NOMO-1 treated with dmso at 0.1 percent for 144 hours (cell line): Measurements from ENCODE around the gene PRF1.

Experiments used
- DNase-seq: peaks from one replicate; lab custom pipeline; 2025; ENCODE audit not compliant: unreplicated experiment; lab: John Stamatoyannopoulos, UW

The PRF1 gene

GRCh38 chr10:70578371-70578947 lies 24.1 kb downstream of the PRF1 start:
- peak; percentile 23 for DNase-seq

DNA sequence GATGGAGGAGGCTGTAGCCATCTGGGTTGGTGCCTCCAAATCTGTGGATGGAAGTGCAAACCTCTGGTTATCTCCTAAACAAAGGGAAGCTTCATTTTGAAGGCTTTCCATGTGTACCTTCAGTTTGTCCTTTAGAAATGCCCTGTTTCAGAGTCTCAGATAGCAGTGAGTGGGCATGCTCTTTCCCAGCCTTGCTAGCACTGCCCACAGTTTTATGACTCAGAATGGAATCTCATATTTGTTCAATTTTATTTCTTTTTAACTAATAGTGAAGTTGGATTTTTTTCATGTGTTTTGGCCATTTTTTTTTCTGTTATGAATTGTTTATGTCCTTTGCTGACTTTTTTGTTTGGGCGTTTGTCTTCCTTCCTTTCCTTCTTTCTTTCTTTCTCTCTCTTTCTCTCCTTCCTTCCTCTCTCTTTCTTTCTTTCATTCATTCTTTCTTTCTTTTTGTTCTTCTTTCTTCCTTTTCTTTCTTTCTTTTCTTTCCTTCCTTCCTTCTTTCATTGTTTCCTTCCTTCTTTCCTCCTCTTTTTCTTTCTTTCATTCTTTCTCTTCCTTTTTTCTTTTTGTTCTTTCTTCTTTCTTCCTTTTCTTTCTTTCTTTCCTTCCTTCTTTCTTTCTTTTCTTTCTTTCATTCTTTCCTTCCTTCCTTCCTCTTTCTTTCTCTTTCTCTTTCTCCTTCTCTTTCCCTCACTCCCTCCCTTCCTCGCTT lies 25.6 kb downstream of the PRF1 start:
- no peak for DNase-seq

DNA sequence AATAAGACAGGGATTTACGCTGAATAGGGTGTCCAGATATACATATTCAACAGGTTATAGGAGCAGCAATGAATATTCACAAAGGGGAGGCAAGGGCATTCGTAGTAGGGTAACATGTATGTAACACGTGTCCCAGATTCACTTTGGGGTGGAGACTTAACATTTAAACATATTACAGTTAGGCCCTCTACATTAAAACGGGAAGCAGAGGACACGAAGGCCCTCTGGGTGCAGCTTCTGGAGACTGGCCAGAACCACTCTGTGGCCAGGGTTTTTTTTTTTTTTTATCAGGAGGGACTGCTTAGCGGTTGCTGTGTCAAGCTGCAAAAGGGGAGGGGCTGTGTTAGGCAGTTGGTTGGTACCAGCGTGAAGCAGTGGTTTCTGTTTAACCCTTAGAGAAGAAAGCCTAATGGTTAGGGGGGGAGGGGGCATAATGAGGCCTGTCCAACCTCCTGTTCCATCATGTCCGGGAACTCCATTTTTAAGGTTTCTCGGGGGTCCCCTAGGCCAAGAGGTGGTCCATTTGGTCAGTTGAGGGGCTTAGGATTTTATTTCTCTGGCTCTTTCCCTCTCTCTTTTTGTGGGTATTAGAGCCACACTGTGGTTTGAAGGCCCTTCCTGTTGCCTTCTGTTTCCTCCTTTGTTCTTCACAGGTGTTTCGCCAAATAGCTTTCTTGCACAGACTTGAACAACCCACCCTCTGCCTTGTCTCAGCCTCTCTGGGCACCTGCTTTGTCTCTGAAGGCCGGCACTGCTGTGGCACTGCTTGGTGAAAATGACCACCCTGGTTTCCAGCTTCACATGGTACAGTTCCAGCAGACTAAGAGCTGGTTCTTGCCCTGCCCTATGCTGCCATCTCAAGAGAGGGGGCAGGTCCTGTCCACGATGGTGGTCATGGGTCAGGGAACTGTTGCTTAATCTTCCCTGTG lies 26.4 kb downstream of the PRF1 start:
- peak; percentile 78 for DNase-seq

DNA sequence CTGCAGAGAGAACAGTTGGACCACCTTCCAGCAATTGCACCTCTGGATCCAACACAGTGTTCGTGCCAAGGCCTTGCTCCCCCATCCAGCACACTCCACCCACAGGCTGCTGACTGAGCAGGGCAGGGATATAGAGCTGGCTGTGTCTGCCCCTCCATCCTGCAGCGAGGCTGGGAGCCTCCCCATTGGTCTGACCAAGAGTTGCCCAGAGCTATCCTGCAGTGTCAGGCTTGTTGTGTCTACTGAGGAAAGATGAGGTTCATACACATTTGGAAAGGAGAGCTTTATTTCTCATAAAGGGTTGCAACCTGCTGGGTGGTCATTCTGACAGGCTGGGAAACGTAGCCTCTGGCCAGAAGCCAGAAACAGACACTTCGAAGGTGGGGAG lies 27.1 kb downstream of the PRF1 start:
- DNase-seq, result no peak

DNA sequence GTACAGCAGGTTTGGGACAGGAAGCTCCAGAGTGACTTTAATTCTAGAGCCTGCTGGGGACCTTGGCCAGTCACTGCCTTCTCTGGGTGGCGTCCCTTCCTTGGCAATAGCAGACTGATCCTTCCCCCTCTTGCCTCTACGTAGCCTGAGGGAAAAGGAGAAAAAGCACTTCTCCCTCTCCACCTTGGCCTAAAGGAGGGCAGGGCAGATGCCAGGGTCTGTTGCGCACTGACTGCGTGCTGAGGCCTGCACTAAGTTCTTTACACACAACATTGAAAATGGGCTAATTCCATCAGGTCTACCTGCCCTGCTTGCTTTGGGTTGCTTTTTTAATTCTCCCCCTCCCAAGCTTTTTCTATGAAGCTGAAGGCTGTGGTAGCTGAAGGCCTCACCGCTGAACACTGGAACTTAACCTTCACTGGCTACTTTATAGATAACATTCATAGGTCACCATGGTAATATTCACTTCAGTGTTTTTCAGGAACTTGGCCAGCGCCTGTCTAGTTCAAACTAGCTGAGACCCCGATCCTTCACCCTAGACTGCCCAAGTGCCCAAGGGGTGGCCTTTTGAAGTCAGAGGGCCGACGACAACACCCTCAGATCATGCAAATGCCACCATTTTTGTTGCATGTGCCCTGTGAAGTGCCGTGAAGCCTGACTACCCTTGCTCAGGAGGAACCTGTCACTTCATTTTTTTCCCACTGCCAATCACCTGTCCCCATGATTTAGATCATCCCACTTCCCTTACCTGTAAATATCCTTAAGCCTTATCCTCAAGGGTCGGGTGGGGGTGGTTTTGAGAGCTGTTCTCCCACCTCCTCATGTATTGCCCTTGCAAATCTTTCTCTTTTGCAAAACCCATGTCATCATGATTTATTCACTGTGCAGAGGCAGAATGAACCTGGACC lies 28.7 kb downstream of the PRF1 start:
- DNase-seq, result no peak

DNA sequence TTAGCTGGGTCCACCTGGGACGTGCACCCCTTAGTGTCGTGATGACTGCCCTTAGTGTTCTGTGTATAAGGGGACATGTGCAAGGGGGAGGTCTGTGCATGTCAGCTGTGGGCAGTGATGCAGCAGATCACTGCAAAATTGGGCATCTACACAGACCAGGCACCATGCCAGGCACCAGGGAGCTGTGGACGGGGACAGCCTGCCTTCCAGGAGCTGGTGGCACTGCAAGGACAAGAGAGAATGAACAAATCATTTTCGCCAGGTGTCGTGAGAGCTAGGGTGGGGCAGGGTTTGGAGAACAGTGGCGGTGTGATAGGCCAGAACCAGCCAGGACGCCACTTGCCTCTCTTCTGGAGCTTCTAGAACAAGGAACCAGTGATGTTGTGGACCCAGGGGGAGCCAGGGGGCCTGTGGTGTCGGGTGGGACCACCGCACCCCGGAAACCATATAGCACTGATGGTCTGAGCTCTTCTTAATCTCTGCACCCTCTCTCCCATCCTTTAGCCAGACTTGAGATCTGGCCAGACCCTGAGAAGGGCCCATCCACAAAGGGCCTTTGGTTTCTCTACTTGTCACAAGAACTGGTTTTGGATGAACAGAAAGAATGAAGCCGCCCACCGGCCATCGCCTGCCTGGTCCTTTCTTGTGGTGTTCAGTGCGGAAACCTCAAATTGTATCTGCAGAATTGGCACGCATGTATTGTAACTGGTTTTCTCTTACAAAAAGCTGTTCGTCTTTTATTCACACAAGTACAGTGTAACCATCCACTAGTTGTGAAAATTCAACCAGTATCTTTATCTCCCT lies 30.7 kb downstream of the PRF1 start:
- no peak for DNase-seq

GRCh38 chr10:70571236-70571635 lies 31.3 kb downstream of the PRF1 start:
- DNase-seq, result no peak

DNA sequence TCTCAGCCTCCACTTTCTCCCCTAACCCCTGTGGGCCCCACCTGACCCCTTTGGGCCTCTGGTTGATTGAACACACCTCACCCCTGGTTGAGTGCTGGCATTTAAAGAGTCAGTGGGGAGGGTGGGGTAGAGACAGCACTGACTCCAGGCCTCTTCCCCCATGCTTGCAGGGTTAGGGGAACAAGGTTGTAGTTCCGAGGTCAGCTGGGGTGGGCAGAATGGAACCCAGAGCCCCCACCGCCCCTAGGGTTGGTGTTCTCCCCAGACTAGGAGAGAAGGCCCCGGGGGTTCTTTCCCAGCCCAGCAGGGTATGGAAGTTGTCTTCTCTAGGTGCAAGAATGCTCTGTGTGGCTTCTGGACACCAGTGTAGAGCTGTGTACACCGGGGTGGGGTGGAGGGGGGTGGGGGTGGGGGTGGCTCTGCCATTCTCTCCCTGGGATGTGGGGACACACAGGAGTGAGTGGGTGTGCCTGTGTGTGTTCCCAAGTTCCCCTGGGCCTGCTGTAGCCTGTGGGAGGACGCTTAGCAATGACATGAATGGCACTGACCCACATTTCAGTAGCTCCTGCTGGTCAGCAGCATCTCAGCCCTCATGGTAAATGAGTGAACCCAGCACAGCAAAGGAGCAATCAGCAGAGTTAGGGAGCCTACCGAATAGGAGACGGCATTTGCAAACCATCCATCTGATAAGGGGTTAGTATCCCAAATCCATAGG lies 33.6 kb downstream of the PRF1 start:
- no peak for DNase-seq

- DNase-seq, result no peak
These were observed 34.4 kb downstream of the PRF1 start for GRCh38 chr10:70568113-70568512.

DNA sequence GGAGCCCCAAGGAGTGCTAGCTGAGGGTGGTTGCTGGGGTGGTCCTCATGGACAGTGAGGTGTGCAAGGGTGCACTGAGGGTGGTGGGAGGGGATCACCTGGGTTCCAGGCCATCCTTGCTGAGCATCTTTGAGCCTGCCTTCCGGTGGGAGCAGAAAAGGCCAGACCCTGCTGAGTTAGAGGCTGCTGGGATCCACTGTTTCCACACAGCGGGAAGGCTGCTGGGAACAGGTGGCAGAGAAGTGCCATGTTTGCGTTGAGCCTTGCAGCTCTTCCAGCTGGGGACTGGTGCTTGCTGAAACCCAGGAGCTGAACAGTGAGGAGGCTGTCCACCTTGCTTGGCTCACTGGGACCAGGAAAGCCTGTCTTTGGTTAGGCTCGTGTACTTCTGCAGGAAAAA lies 34.9 kb downstream of the PRF1 start:
- no peak for DNase-seq

GRCh38 chr10:70566515-70567290 lies 35.8 kb downstream of the PRF1 start:
- DNase-seq, result no peak

DNA sequence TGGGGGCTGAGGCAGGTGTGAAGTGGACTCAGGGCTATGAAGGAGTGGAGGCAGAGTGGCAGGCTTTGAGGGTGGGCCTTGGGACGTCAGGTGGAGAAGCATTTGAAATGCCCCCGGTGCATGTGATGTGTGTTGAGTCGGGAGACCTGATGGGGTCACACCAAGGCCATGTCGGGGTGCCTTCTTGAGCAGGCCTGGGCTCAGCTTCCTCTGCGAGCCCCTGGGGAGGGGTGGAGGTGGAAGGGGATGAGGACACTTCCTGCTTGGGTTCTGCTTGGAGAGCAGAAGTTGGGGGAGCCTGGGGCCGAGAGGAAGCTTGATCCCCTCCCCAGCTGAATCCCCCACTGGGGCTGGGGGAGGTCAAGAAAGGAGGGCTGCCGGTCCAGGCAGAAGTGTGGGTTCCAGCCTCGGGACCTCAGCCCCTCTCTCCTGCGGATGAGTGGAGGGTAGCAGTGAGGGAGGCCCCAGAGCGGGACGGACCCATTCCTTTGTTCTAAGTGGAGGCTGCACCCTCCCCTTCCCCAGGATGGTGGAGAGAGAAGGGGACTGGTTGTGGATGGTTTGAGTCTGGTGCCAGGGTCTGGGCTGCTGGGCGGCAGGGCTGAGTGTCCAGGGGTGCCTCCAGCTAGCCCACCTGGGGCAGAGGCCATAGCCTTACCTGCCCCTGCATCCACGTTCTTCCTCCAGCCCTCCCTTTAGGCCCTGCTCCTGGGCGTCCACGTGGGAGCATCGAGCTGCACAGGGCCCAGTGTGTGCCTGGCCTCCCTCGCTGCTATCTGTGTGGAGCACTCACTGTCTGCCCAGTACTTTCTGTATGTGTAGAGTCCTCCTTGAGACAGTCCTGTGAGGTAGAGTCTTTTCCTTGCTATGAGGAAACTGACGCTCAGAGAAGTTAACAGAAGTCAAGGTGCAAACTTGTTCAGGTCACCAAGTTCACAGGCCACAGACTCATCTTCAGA lies 36.7 kb downstream of the PRF1 start:
- DNase-seq, result peak; percentile 17

DNA sequence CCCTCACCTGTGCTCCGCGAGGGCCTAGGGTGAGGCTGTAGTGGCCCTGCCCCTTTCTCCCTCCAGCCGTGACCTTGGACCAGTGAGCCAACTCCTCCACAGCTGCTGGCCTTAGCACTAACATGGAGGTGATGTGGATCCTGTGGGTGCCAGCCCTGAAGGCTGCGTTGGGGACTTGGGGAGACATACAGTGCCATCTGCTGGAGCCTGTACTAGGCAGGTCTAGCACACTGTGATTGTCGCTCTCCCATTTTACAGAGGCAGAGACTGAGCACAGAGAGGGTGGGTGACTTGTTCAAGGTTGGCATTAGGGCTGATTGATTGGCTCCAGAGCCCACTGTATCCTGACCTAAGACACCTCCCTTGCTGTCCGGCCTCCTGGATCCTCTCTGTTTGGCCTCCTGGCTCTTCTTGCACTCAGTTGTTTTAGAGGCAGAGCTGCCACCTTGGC lies 37.6 kb downstream of the PRF1 start:
- DNase-seq, result no peak

GRCh38 chr10:70564113-70564725 lies 38.3 kb downstream of the PRF1 start:
- no peak for DNase-seq

DNA sequence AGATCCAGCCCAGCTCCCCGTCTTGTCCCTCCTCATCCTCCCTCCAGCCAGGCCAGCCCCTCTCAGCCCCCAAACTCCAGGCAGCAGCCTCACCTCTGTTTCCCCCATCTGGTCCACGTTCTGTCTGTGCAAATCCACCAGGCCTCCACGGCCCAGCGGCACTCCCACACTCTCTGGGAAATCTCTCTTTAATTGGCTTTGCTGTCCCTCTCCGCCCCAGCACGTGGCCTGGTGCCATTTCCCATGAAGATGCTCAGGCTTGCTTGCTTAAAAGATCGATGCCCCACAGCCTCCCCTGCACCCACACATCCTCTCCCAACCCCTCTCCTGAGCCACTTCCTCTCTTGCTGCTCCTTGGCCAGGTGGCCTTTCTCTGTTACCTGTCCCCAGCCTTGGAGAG lies 39.3 kb downstream of the PRF1 start:
- no peak for DNase-seq

- no peak for DNase-seq
These were observed 40.3 kb downstream of the PRF1 start for GRCh38 chr10:70562036-70562755.
